T-helper 1 cell treated with Interleukin-12 subunit alpha and Interleukin-12 subunit beta and Interleukin-4 antibody, amounts not matched to agents 30 ng/mL and 1 ng/mL, for 36 hours (primary cell): Measurements from ENCODE around the gene DDX10. TPM values are rescaled to one million over a fixed set of nuclear protein-coding genes. Genes with fewer than 3 reads are reported as not detected.

Source experiments
- intact Hi-C: fragments of 100-400 bp; cut with micrococcal nuclease; formaldehyde crosslinking; loops from one replicate; pipeline ENCODE4 v1.15.1; 2024
- total RNA-seq: library from RNA; stranded (reverse); gene quantifications from 2 replicates; pipeline ENCODE4 v1.2.3, GENCODE V29; 2022

The DDX10 gene
- total RNA-seq, 1 donor from 2014 or later: 38.3 TPM

DNA sequence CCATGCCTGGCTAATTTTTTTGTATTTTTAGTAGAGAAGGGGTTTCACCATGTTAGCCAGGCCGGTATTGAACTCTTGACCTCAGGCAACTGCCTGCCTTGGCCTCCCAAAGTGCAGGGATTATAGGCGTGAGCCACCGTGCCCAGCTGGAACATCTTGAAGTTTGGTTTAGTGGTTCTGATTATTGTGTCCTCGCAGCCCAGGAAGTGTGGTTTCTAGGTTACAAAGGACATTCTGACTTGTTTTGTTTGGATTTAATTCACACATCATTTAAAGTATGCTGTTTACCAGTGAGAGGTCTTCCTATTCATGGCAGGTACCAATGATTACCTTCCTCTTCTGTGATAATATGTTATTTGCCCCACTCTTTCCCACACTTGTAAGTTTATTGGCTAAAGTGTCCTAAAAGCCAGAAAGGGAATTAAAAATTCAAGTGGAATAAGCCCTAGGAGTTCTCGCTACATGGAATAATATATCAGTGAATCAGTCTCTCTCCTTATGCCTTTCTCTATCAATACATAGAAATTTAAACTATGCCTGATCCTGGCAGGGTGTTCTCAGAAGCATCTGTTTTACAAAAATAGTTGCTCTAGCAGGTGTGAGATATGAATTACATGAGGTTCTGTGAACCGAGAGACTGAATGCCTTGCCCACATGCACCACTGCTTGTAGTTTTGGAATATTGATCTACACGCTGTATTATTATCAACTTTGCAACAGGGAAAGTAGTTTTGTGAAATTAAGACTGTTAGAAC, 263.1 kb downstream of the DDX10 start:
- intact Hi-C loops: no loop called here

DNA sequence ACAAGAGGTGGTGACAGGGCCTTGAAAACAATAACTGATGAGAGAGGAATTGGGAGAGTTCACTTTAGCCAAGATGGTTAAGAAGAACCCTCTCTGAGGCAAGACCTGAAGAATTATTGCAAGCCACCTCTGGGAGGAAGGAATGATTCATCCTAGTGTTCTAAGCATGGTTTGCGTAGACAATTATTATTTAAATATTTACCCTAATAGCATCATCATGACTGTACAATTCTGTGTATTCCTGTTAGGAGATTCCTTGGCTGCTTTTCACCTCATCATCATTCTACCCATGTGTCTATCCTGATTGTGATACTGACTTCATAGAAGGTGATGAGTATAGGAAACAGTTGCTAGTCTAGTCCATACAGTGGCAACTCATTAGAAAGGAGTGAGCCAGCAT, 264.4 kb downstream of the DDX10 start:
- intact Hi-C loops: no loop called here

DNA sequence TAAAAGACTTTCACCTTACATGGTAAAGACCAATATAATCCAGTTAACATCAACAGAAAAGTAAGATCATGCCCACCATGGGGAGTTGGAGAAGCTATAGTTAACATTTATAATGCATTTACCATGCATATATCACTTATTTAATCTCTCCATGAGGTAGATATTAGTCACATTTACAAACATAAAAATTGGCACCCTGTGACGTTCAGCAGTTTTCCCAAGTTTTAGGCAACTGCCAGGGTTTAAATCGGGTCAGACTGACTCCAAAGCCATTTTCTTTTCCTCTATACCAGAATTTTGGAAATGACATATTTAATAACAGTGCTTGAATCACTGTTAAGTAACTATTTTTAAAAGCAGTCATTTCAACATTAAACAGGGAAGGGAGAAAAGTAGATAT, 266.3 kb downstream of the DDX10 start:
- intact Hi-C loops: no loop called here

DNA sequence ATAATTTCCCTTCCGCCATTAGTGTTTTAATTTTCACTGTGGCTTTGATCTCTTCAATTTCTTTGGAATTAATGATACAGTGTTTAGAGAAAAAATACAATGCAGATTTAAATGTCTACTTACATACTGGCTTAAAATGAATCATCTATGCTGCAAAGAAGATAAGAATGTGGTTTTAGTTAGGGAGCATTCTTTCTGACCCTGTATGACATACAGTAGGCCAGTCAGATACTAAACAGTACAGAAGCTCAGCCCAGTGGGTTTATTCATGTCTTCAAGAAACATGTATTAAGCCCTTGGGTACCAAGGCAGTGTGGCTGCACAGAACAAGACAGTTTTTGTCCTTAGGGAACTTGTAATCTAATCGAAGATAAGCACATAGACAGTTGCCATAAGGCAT, 268.8 kb downstream of the DDX10 start:
- intact Hi-C loops: no loop called here

DNA sequence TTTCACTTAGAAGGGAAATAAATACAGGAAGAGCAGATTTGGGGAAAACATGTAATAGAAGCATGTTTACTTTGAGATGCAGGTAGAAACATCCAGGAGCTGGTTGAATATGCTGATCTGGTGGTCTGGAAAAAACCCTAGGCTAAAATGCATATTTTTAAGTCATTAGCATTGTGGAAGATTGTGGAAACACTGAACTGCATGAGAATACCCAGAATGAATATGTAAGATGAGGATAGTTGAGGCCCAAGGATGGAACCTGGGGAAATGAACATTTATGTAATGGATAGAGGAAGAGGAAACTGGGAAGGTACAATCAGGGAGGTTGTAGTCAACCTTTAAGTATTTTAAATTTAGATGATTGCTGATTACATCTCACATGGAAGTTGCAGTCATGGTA, 269.4 kb downstream of the DDX10 start:
- intact Hi-C loops: no loop called here

DNA sequence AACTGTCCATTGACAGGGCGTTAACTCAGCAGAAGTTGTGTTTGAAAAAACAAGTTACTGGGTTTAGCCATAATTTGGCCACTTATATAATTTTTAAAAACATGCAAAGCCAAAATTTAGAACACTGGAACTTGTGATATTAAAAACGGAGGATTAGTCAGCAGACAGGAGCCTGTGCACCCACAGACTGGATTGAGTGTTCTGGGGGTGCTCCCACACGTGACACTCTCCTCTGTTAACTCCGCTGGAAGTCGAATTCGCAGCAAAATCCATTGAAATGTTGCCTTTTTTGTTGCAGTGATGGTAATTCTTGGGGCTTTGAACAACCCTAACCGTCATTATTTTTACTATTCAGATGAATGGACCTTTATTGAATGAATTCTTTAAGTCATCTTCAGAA, 269.8 kb downstream of the DDX10 start:
- intact Hi-C loops: no loop called here

DNA sequence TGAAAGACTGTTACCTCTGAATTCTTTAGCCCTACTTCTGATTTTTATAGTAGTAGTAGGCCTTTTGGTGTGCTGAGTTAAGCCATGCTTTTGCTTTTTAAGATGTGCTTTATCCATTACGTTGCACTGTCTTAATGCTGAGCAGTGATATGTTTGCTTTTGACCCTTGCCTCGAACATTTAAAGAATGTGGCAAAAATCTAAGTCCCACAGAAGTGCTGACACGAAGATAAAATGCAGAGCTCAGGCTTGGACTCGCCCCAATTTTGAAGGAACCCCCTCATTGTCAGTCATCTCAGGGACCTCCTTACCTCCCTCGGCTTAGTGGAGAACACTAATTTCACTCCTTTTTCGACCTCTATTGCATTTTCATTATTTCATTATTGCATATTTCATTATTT, 272.9 kb downstream of the DDX10 start:
- intact Hi-C loops: no loop called here

DNA sequence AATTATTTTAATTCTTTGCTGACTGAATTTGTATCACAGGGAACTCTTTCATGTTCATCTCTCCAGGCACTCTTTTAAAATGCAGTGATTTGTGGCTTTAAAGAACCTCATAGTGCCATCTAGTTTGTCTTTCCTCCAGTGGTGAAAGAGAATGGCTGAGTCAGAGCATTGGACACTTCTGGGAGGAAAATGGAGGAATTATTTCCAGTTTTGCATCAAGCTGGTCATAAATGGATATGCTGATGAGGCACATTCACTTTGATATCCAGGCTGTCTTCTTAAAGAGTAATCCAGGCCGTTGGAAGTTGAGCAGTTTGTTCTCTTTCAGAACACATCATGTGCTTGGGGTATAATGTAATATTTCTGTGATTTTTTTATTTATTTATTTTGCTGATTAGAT, 273.7 kb downstream of the DDX10 start:
- intact Hi-C loops: no loop called here

DNA sequence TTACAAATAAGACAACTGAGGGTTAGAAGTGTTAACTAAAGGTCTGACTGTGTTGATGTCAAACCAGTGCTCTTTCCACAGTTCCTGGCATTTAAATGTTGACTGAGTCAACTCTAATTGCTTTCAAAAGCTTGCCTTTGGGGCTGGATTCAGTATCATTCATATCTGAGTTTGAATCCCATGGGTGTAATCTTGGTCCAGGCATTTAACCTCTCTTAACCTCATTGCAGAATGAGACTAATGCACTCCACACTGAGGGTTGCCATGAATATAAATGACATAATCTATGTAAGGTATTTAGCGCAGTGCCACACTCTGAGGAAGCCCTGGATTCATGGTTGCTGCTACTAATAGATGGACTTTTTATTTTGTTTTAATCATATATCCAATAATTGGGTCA, 274.3 kb downstream of the DDX10 start:
- intact Hi-C loops: no loop called here

DNA sequence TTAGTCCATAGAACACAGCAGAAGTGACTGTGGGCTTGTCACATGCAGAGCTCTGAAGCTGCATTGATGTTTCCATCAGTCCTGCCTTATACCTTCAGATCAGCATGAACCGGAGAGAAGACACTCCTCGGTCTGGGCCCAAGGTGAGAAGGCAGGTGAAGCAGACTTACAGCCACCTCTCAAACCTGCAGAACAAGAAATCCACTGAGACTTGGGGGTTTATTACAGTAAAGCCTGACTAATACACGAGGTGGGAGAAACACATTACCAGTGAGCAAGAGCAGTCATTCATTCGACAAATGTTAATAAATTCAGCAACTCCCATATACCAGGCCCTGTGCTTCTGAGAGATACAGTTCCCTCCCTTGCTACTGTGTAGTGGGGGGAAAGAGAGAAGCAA, 279.0 kb downstream of the DDX10 start:
- intact Hi-C loops: no loop called here

DNA sequence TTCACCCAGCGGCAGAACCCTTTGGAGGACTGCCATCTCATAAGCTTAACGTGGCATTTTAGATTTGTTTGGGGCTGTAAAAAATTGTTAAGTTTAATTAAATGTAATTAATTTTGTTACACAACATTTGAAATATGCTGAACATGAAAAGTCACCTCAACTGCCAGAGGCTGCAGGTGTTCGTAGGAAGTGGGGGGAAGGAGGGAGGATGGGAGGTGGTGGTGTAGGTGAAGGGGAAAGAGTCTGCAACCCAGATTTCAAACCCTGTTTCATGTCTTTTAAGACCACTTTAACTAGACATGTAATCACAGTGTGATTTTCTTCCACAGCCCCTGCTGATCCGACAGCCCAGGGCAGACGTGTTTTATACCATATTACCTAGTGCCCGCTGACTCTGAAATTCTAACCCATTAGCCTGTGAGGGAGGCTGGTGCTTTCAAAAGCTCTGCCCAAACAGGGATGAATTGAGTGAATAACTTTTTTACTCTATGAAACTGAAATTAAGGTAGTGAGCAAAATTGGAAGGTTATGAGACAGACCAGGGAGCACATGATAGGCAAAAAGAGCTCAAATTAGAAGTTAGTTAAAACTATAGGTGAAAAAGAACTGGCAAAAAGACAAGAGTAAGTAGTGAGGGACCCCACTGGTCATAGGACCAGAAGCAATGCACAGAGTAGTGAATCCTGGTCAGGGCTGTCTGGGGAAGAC, 279.8 kb downstream of the DDX10 start:
- intact Hi-C loops: no loop called here

DNA sequence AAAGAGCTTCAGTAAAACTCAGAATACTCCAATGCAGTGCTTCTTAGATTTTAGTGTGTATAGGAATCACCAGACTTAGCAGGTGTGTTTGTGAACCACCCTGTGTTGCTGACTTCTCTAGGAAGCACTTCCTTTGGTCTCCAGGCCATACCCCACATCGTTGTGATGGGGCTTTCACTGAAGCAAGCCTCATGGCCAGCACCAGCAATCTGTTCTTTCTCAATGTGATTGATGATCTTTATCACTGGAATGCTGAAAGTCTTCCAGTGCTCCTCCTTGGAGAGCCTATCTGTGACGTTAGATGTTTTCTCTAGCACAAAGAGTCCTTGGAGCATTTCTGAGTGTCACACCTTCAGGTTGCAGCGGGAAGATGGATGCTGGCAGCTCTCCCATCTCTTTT, 280.5 kb downstream of the DDX10 start:
- intact Hi-C loops: no loop called here

DNA sequence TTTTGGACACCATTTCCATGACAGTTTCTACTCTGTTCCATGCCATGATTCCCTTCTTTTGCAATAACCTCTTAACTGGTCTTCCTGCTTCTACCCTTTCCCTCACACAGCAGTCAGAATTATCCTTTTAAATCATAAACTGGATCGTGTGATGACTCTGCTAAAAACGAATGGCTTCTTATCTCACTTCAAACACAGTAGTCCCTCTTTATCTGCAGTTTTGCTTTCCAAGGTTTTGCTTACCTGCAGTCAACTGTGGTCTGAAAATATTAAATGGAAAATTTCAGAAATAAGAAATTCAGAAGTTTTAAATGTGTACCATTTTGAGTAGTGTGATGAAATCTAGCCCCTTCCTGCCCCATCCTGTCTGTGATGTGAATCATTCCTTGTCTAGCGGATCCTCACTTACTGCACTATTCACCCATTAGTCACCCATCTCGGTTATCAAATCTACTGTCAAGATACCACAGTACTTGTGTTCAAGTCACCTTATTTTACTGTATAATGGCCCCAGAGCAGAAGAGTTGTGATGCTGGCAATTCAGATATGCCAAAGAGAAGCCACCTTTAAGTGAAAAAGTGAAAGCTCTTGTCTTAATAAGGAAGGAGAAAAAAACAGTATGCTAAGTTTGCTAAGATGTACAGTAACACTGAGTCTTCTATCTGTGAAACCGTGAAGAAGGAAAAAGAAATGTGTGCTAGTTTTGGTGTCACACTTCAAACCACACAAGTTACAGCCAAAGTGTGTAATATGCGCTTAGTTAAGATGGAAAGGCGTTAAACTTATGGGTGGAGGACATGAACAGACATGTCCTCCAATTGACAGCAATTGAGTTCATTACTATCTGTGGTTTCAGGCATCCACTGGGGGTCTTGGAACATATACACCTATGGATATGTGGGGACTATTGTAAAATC, 283.0 kb downstream of the DDX10 start:
- intact Hi-C loops: no loop called here

DNA sequence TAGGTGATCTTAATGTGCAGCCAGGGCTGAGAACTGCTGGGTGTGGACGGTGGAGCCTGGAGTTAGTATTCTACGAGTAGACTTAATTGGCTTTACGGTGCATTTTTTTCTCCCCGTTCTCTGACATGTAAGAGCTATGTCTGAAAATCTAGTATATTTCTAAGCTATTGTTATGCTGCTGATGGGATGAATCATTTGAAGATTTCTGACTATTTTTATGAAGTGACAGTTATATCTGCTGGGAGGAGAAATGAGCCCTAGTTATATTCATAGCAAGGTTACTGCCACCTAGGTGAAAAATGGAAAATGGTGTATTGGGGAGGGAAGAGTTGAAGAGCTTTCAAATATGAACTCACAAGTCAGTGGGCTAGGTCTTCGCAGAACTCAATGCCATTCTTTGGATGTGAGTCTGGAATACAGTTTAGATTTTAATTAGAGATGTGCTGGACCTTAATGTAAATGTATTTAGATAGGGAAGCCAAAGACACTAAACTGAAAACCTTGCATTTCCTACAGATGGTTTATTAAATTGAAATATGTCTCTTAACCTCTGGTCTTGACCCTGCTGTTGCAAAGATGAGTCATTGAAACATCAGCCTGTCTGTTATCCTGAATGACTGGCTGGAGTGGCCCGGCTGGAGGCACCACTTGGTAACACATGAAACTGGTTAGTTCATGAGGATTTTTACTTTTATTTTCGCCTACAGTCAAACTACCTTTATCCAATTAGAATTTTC, 293.7 kb downstream of the DDX10 start:
- intact Hi-C loops: no loop called here

DNA sequence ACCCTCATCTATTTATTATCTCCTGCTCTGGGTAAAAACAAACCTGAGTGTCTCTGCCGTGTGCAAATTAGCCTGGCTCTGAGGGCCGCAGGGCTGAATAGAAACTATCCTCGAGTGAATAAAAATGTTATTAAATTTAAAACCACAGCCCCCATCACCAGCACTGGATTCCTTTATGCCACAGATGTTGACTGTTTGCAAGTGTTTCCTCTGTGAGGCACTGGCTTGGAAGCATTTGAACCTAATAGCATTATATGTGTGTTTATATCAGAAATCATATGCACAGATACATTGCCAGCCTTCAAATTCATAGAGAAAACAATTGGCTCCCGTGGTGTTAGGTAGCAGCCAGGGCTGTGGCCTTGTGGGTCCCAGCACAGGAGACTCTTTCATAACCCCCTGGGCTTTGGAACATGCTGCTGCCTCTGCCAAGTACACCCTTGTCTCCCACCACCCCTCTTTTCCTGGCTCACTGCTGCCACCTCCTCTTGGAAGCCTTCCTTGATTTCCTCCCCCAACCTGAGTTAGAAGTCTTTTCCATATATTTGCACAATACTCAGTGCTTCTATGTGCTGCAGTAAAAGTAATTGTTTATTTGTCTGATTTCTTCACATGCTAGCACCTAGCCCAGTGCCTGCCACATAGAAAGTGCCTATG, 294.4 kb downstream of the DDX10 start:
- intact Hi-C loops: no loop called here

DNA sequence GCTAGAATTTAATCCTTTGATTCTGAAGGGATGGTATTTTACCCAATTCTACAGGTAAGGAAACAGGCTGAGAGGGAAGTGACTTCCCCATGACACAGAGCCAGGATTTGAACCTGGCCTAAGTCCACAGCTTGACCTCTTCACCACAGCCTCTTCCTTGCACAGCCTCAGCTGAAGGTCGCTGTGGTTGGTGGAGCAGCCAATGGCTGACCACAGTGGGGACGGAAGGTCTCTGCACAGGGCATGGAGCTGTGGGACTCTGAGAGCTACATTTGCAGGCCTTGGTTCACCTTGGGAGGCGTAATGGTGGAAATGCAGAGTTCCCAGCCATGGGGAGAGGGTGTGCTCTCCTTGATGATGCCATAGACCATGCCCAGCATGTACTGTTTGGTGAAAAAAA, 295.0 kb downstream of the DDX10 start:
- intact Hi-C loops: no loop called here

DNA sequence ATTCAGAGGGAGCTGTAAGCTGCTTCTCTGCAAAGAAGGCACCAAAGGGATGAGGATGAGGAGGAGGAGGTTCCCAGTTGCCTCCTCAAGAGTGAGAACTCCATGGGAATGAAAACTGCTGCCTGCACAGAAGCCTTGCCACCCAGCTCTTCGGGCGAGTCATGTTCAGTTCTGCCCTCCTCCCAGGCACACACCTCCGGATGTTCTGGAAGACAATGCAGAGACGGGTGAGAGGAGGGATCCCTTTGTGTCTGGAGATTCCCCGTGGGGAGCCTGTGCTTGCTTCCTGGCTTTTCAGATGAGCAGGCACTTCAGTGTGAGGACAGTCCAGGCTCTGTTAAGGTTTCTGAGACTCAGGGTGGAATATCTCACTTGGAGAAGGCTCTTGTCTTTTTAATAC, 295.6 kb downstream of the DDX10 start:
- intact Hi-C loops: no loop called here

DNA sequence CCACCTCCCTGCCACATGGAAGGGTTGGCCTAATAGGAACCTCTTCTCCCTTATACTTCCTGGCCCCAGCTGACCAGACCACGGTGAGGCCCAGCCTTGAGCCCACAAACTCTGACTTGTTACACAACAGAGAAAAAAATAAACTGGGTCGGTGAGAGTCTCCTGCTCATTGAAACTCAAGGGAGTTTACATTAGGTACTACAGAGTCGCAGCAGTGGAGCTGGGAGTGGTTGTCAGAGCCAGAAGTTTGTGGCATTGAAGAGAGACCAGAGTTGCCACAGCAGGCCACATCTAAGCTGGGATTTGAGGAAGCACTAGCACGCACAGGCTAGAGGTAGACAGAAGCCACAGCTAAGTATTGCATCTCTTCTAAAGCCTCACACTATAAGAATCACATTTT, 296.2 kb downstream of the DDX10 start:
- intact Hi-C loops: no loop called here

DNA sequence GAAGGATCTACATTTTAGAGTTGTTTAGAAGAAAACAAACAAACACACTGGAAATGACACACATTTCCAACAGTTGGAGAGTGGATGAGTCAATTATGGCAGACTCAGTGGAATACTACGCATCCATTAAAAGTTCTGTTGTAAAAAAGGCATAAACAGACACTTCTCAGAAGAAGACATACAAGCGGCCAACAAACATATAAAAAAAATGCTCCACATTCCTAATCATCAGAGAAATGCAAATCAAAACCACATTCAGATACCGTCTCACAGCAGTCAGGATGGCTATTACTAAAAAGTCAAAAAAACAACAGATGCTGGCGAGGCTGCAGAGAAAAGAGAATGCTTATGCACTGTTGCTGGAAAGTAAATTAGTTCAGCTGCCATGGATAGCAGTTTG, 298.2 kb downstream of the DDX10 start:
- intact Hi-C loops: no loop called here

DNA sequence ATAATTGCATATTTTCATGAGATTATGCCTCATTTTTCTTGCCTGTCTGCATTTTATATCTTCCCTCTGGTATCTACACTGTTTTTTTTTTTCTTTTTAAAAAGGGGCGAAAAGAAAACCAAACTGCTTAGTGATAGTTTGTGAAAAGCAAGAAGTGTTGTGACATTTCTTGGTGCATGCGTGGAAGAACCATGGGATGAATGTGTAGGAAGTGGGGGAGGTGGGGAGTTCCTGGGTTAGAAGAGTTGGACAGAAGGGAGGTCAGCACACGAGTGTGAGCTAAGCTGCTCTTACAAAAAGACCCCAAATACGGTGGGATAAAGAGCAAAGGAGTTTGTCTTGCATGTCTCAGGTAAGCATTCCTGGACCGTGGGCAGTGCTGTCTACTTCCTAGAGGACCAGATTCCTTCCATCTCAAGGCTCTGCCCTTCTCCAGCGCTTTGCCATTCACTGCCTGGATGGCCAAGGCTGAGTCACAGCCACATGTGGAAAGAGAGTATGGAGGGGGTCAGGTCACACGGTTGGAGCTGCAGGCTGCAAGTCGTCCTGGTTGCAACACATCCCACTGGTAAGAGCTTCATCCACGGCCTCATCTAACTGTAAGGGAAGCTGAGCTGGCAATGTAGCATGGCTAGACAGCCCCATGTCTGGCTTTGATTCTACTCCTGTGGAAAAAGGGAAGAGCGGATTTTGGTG, 300.6 kb downstream of the DDX10 start:
- intact Hi-C loops: no loop called here
